GM21737 (cell line): ENCODE data around the gene MRPL58.
"Not testable (repeated sequence)": the region's sequence is repeated elsewhere in the genome, so short reads cannot be mapped to it uniquely, and the experiment has no call there.

Experiments
- ATAC-seq: cut with Tn5 transposase; IDR thresholded peaks from one replicate; pipeline ENCODE4 v1.9.1; 2021; ENCODE audit warnings: mild to moderate bottlenecking, moderate library complexity; ENCODE audit not compliant: unreplicated experiment

The MRPL58 gene

GRCh38 chr17:75012346-75013091, at the start of gene MRPL58:
Gene MRPL58, plus strand, starts transcription at chr17:75012670. Its CDS starts 17 bp downstream, at chr17:75012687.
- ATAC-seq: peak; percentile 86

GRCh38 chr17:74963656-74964055, 48.8 kb upstream of the MRPL58 start:
- ATAC-seq: no peak

- no peak for ATAC-seq
These were observed 48.2 kb upstream of the MRPL58 start for GRCh38 chr17:74964246-74964761.

GRCh38 chr17:74964988-74965622, 47.4 kb upstream of the MRPL58 start:
- ATAC-seq: no peak

- ATAC-seq: no peak
These were observed 44.1 kb upstream of the MRPL58 start for GRCh38 chr17:74968361-74968780.

- ATAC-seq: not testable (repeated sequence)
These were observed 43.0 kb upstream of the MRPL58 start for GRCh38 chr17:74969501-74969900.

- ATAC-seq: no peak
These were observed 42.1 kb upstream of the MRPL58 start for GRCh38 chr17:74970395-74970794.

- ATAC-seq: no peak
These were observed 41.2 kb upstream of the MRPL58 start for GRCh38 chr17:74971069-74971841.

GRCh38 chr17:74971842-74972106, 40.7 kb upstream of the MRPL58 start:
- ATAC-seq: no peak

GRCh38 chr17:74972107-74972972, 40.1 kb upstream of the MRPL58 start, which contains the start of gene HID1:
Gene HID1, minus strand, starts transcription at chr17:74972759. Its CDS starts 103 bp downstream, at chr17:74972656.
- no peak for ATAC-seq

- ATAC-seq: no peak
These were observed 39.5 kb upstream of the MRPL58 start for GRCh38 chr17:74972973-74973328.

GRCh38 chr17:74975943-74976342, 36.5 kb upstream of the MRPL58 start:
- ATAC-seq: no peak

- ATAC-seq: no peak
These were observed 34.7 kb upstream of the MRPL58 start for GRCh38 chr17:74977802-74978201.

- no peak for ATAC-seq
These were observed 34.2 kb upstream of the MRPL58 start for GRCh38 chr17:74978240-74978639.

- no peak for ATAC-seq
These were observed 32.9 kb upstream of the MRPL58 start for GRCh38 chr17:74979408-74980146.

GRCh38 chr17:74981318-74981978, 31.0 kb upstream of the MRPL58 start:
- no peak for ATAC-seq

- no peak for ATAC-seq
These were observed 30.3 kb upstream of the MRPL58 start for GRCh38 chr17:74981979-74982662.

GRCh38 chr17:74982663-74983313, 29.7 kb upstream of the MRPL58 start:
- ATAC-seq: not testable (repeated sequence)
